Measurements from ENCODE around the gene UGGT1.

- TF ChIP-seq EZH2phosphoT487 (IDR thresholded peaks at IDR 0.05; ENCODE audit: borderline replicate concordance, low read depth, low read length) (no peak), CTCF (conservative IDR thresholded peaks at IDR 0.05; ENCODE audit: low read length) (no peak)
These were observed 17.7 kb upstream of the UGGT1 start for GRCh38 chr2:128073278-128073677.

Data from OCI-LY7 (cell line).